GM12878 (cell line): ENCODE measurements around the gene SNAI1. TPM values are rescaled to one million over a fixed set of nuclear protein-coding genes. Genes with fewer than 3 reads are reported as not detected.

Experiments used
- ATAC-seq: fragments of 200-7000 bp; cut with Tn5 transposase; 3 replicates; pipeline ENCODE4 v1.9.1; 2020; ENCODE audit warnings: mild to moderate bottlenecking, moderate library complexity
- BruUV-seq: library from RNA; stranded (reverse); fragments of 400-500 nt; replicated peaks from 2 replicates; lab custom pipeline; 2021; lab: Mats Ljungman, UMichigan
- CTCF ChIA-PET: fragments of 300-600 bp; sonication (Branson Sonifier 250); formaldehyde crosslinking; extraction: SDS; loops from one replicate; lab custom pipeline; 2021; ENCODE audit warnings: inconsistent platforms; lab: Yijun Ruan, JAX
- POLR2A ChIA-PET: fragments of 350-600 bp; formaldehyde crosslinking; extraction: SDS; loops from one replicate; lab custom pipeline; 2021; ENCODE audit warnings: inconsistent platforms; lab: Charles Lee
- RAD21 ChIA-PET: fragments of 300-600 bp; sonication (Branson Sonifier 250); formaldehyde crosslinking; loops from one replicate; lab custom pipeline; 2023; ENCODE audit warnings: antibody characterized with exemption; ENCODE audit not compliant: unreplicated experiment; lab: Charles Lee
- SMC1A ChIA-PET: fragments of 300-600 bp; sonication (Branson Sonifier 250); formaldehyde crosslinking; loops from one replicate; lab custom pipeline; 2023; ENCODE audit not compliant: unreplicated experiment, uncharacterized antibody; lab: Charles Lee
- DNase-seq: peaks from one replicate; pipeline ENCODE4 v3.0.0-alpha.2; 2011; ENCODE audit warnings: low read depth, low spot score
- FAIRE-seq: peaks from 3 replicates; lab custom pipeline; 2011; peaks lifted over from hg19 to GRCh38; lab: Jason Lieb, UNC
- H2AFZ ChIP-seq: 2 replicates; pipeline ENCODE4 v1.6.0; 2011; ENCODE audit warnings: low read depth, low read length, control low read depth; ENCODE audit not compliant: control insufficient read depth
- H3K27ac ChIP-seq: 2 replicates; pipeline ENCODE4 v1.5.1; 2011; ENCODE audit warnings: control low read depth; ENCODE audit not compliant: control insufficient read depth, insufficient read depth
- H3K27me3 ChIP-seq, 2 experiments: replicated peaks in 1 of 2; 2 replicates each; pipeline versions ENCODE4 v1.6.0 to v1.6.1; 2011; ENCODE audit warnings: low read length in 1 of 2; ENCODE audit not compliant: control insufficient read depth in 2 of 2, insufficient read depth in 2 of 2
- H3K36me3 ChIP-seq, 2 experiments: 2 replicates each; pipeline ENCODE4 v1.5.1; 2011; ENCODE audit warnings: low read length in 1 of 2; ENCODE audit not compliant: control insufficient read depth in 2 of 2, insufficient read depth in 2 of 2
- H3K4me1 ChIP-seq: 2 replicates; pipeline ENCODE4 v1.6.1; 2011; ENCODE audit warnings: mild to moderate bottlenecking, low read length, moderate library complexity, mixed read lengths; ENCODE audit not compliant: control insufficient read depth, insufficient read depth
- H3K4me2 ChIP-seq: 2 replicates; pipeline ENCODE4 v1.6.0; 2011; ENCODE audit warnings: control low read depth; ENCODE audit not compliant: control insufficient read depth, insufficient read depth
- H3K4me3 ChIP-seq: fragments of 200-600 bp; sonication (generic); 2 replicates; pipeline ENCODE4 v1.5.1; 2016
- H3K79me2 ChIP-seq: 2 replicates; pipeline ENCODE4 v1.6.0; 2011; ENCODE audit warnings: low read length; ENCODE audit not compliant: control insufficient read depth, insufficient read depth
- H3K9ac ChIP-seq: 2 replicates; pipeline ENCODE4 v1.8.0; 2011; ENCODE audit warnings: low read length, control low read depth, mixed read lengths; ENCODE audit not compliant: control insufficient read depth, insufficient read depth
- H3K9me3 ChIP-seq: replicated peaks from 3 replicates; pipeline ENCODE4 v1.5.1; 2011; ENCODE audit warnings: mild to moderate bottlenecking, low read length; ENCODE audit not compliant: control insufficient read depth, insufficient read depth
- H4K20me1 ChIP-seq: 2 replicates; pipeline ENCODE4 v1.6.0; 2011; ENCODE audit not compliant: control insufficient read depth, insufficient read depth
- GATAD2B ChIP-seq: fragments of 450-650 bp; conservative IDR thresholded peaks from 2 replicates; pipeline ENCODE4 v1.6.1; 2017; ENCODE audit warnings: low read depth, mild to moderate bottlenecking, moderate library complexity
- IKZF1 ChIP-seq: fragments of 450-650 bp; conservative IDR thresholded peaks from 2 replicates; pipeline ENCODE4 v1.6.1; 2017; ENCODE audit warnings: antibody characterized with exemption, mild to moderate bottlenecking
- IKZF2 ChIP-seq, 2 experiments: fragments of 450-650 bp; IDR thresholded peaks; 2 replicates each; pipeline ENCODE4 v1.6.1; 2017; ENCODE audit warnings: mild to moderate bottlenecking in 2 of 2, moderate library complexity in 2 of 2
- NR2F1 ChIP-seq: fragments of 450-650 bp; conservative IDR thresholded peaks from 2 replicates; pipeline ENCODE4 v1.6.1; 2017; ENCODE audit warnings: mild to moderate bottlenecking
- PKNOX1 ChIP-seq: fragments of 450-650 bp; IDR thresholded peaks from 2 replicates; pipeline ENCODE4 v1.6.1; 2016; ENCODE audit warnings: mild to moderate bottlenecking
- RELA ChIP-seq: fragments of 450-650 bp; IDR thresholded peaks from 2 replicates; pipeline ENCODE4 v1.8.0; 2014; ENCODE audit warnings: borderline replicate concordance; ENCODE audit not compliant: partially characterized antibody
- ZNF24 ChIP-seq: fragments of 450-650 bp; IDR thresholded peaks from 2 replicates; pipeline ENCODE4 v1.6.1; 2017; ENCODE audit warnings: antibody characterized with exemption, mild to moderate bottlenecking
- ZNF592 ChIP-seq: fragments of 450-650 bp; IDR thresholded peaks from 2 replicates; pipeline ENCODE4 v1.6.1; 2017; ENCODE audit warnings: mild to moderate bottlenecking, moderate library complexity
- WGBS: methylation state at CpG from one replicate; pipeline ENCODE4 v1.1.6; 2016; ENCODE audit warnings: low lambda C conversion rate; ENCODE audit not compliant: insufficient replicate concordance, insufficient coverage; ENCODE audit errors: missing lambda C conversion rate; 5-methylcytosine and 5-hydroxymethylcytosine counted together
- in situ Hi-C: fragments of 300-500 bp; cut with MboI; formaldehyde crosslinking; loops from 9 replicates; pipeline ENCODE4 v1.14.3; 2018; ENCODE audit warnings: mixed read lengths
- intact Hi-C: fragments of 100-400 bp; cut with micrococcal nuclease; formaldehyde crosslinking; loops from one replicate; pipeline ENCODE4 v1.14.2; 2022; ENCODE audit not compliant: unreplicated experiment
- polyA plus RNA-seq, 11 experiments: library from polyadenylated mRNA; depleted of rRNA in 4 of 11; unstranded in 6 of 11; stranded (reverse) in 5 of 11; fragments of >200 nt; fragmentation: Nextera tagmentation in 4 of 11; fragmentation: Illumina TruSeq in 1 of 11; extraction: Ambion mirVana in 4 of 11; extraction: Trizol in 1 of 11; gene quantifications; 1 replicate in 1 of 11; 2 replicates in 10 of 11; pipeline versions ENCODE4 v1.2.1 to v1.2.3, GENCODE V29; 2011 to 2016; ENCODE audit warnings: inconsistent platforms in 2 of 11, missing spikeins in 2 of 11, low read depth in 1 of 11
- total RNA-seq, 4 experiments: library from RNA; depleted of rRNA in 3 of 4; stranded (reverse); fragments of >200 nt in 3 of 4; fragmentation: Illumina TruSeq in 1 of 4; extraction: Trizol in 1 of 4; gene quantifications; 2 replicates each; pipeline versions ENCODE4 v1.2.1 to v1.2.3, GENCODE V29; 2013 to 2021

SNAI1 gene
- total and polyA plus RNA-seq, 10 of the 15 experiments (the other 5 are each of a cell fraction or from before 2014, with no cell fraction given) = 0.11 to 0.79 (median 0.24) TPM; not detected in 2

GRCh38 chr20:50023116-50023805, 40.5 kb downstream of the SNAI1 start:
- peaks cover 7% of the 10 kb centered on the region for H3K4me1 ChIP-seq
- H3K4me3 ChIP-seq = no peak overlapping the region
- ChIA-PET CTCF (no interaction called here), POLR2A (interaction anchor here (0.9 kb wide), 1 partner anchor 22 kb away, joined by 3 read pairs; no protein-coding TSS in a partner anchor), RAD21 (interaction anchor here (0.5 to 1.5 kb wide), 5 partner anchors 22 to 500 kb away, joined by 3 to 4 read pairs (median 3); no protein-coding TSS in a partner anchor), SMC1A (interaction anchor here (1.0 kb wide), 1 partner anchor 17 kb away, joined by 3 read pairs; no protein-coding TSS in a partner anchor)
- H3K79me2 ChIP-seq = no peaks in the 10 kb centered on the region
- H3K27me3 ChIP-seq = no peaks in the 10 kb centered on the region
- no peaks in the 10 kb centered on the region for H3K9me3 ChIP-seq
- no peaks in the 10 kb centered on the region for H3K36me3 ChIP-seq
- H4K20me1 ChIP-seq = no peaks in the 10 kb centered on the region
- TF ChIP-seq NR2F1 (peak; percentile 50; the same call in 1 of the 2 replicates), IKZF1 (peak; percentile 65), RELA (peak; percentile 55), PKNOX1 (no peak), GATAD2B (0 out of 2 replicates have a peak, but pooled peaks have one; percentile 38), ZNF24 (peak; percentile 78), ZNF592 (no peak), IKZF2 (IDR thresholded peaks at IDR 0.05) (peak; percentile 28 to 59; a peak in 3 of 4 replicates)
- no peak overlapping the region for H3K27ac ChIP-seq
- in situ Hi-C loops = no loop called here
- DNase-seq (no peak), ATAC-seq (peak; percentile 90), FAIRE-seq (no peak)
- intact Hi-C loops = no loop called here
- H3K4me2 ChIP-seq = peak overlapping the region; percentile 51
- no TSS peak for BruUV-seq
- no peak overlapping the region for H3K9ac ChIP-seq
- peak overlapping the region; percentile 55 for H2AFZ ChIP-seq
- 16% methylated on average over 10 of the region's 10 CpGs for WGBS
